Right ventricle myocardium inferior (tissue), 1 donor: ENCODE results near the gene RCL1. TPM values are rescaled to one million over a fixed set of nuclear protein-coding genes. Genes with fewer than 3 reads are reported as not detected.
"Not testable (repeated sequence)": the region's sequence is repeated elsewhere in the genome, so short reads cannot be mapped to it uniquely, and the experiment has no call there.

Experiments used
- ATAC-seq: fragments of 200-7000 bp; cut with Tn5 transposase; one replicate; pipeline ENCODE4 v1.9.1; 2020; ENCODE audit warnings: mild to moderate bottlenecking, moderate library complexity
- DNase-seq: peaks from one replicate; pipeline ENCODE4 v3.0.0; 2021; ENCODE audit errors: missing footprints
- intact Hi-C: fragments of 100-400 bp; cut with DNase I; formaldehyde crosslinking; loops from one replicate; pipeline ENCODE4 v1.11.0; 2022
- total RNA-seq: library from RNA; stranded (reverse); fragmentation: NEBNext Ultra II Directional; extraction: Animal tissue kit (Norgen Biotek cat#: 25700); gene quantifications from one replicate; pipeline ENCODE4 v1.2.1, GENCODE V29; 2021
- donor health status: DM: no; HTN: yes; CAD: no; lungs with severe emphysema.

Gene RCL1
- total RNA-seq, 1 donor from 2014 or later: 5.0 TPM

- ATAC-seq (peak; percentile 90), DNase-seq (no peak)
- intact Hi-C loops: no loop called here
Observed at GRCh38 chr9:4774209-4774608, 18.5 kb upstream of the RCL1 start.

- intact Hi-C loops, ATAC-seq, DNase-seq: not testable (repeated sequence)
Observed at GRCh38 chr9:4774958-4775357, 17.8 kb upstream of the RCL1 start.

- DNase-seq (no peak), ATAC-seq (no peak)
- intact Hi-C loops: no loop called here
Observed at GRCh38 chr9:4780651-4781050, 12.1 kb upstream of the RCL1 start.

- no peak for DNase-seq
- intact Hi-C loops: no loop called here
- ATAC-seq: no peak
Observed at GRCh38 chr9:4781408-4781807, 11.3 kb upstream of the RCL1 start.

GRCh38 chr9:4783191-4783590 lies 9.6 kb upstream of the RCL1 start:
- intact Hi-C loops, DNase-seq, ATAC-seq: not testable (repeated sequence)

- ATAC-seq (no peak), DNase-seq (no peak)
- intact Hi-C loops: no loop called here
Observed at GRCh38 chr9:4784403-4784802, 8.3 kb upstream of the RCL1 start.

GRCh38 chr9:4786599-4786998 lies 6.1 kb upstream of the RCL1 start:
- intact Hi-C loops: no loop called here
- ATAC-seq (no peak), DNase-seq (no peak)

- intact Hi-C loops: no loop called here
- DNase-seq (no peak), ATAC-seq (no peak)
Observed at GRCh38 chr9:4787876-4788275, 4.9 kb upstream of the RCL1 start.

GRCh38 chr9:4788703-4789102 lies 4.0 kb upstream of the RCL1 start:
- intact Hi-C loops: no loop called here
- DNase-seq: no peak
- no peak for ATAC-seq

- intact Hi-C loops: loop anchor here (2.0 kb wide), 1 partner anchor 193 kb away; the partner anchor contains the start of gene JAK2
- ATAC-seq: peak; percentile 37
- DNase-seq: no peak
Observed at GRCh38 chr9:4792054-4792571, 631 bp upstream of the RCL1 start.

- no peak for DNase-seq
- no peak for ATAC-seq
- intact Hi-C loops: loop anchor here (2.0 kb wide), 1 partner anchor 191 kb away; the partner anchor contains the start of gene JAK2
Observed at GRCh38 chr9:4793459-4794395, 983 bp downstream of the RCL1 start.

GRCh38 chr9:4794691-4795090 lies 1.9 kb downstream of the RCL1 start:
- ATAC-seq: no peak
- no peak for DNase-seq
- intact Hi-C loops: loop anchor here (5.0 kb wide), 1 partner anchor 32 kb away; no protein-coding TSS in a partner anchor

GRCh38 chr9:4795108-4795507 lies 2.4 kb downstream of the RCL1 start:
- not testable (repeated sequence) for DNase-seq, ATAC-seq
- intact Hi-C loops: loop anchor here (5.0 kb wide), 1 partner anchor 33 kb away; no protein-coding TSS in a partner anchor

GRCh38 chr9:4796530-4796929 lies 3.8 kb downstream of the RCL1 start:
- no peak for ATAC-seq
- intact Hi-C loops: loop anchor here (5.0 kb wide), 1 partner anchor 34 kb away; no protein-coding TSS in a partner anchor
- no peak for DNase-seq

- DNase-seq (no peak), ATAC-seq (no peak)
- intact Hi-C loops: loop anchor here (5.0 kb wide), 1 partner anchor 35 kb away; no protein-coding TSS in a partner anchor
Observed at GRCh38 chr9:4796988-4797853, 4.5 kb downstream of the RCL1 start.

- DNase-seq (no peak), ATAC-seq (no peak)
- intact Hi-C loops: loop anchor here (5.0 kb wide), 1 partner anchor 36 kb away; no protein-coding TSS in a partner anchor
Observed at GRCh38 chr9:4797854-4798150, 5.1 kb downstream of the RCL1 start.

GRCh38 chr9:4798281-4799032 lies 5.7 kb downstream of the RCL1 start:
- intact Hi-C loops: loop anchor here (5.0 kb wide), 1 partner anchor 36 kb away; no protein-coding TSS in a partner anchor
- ATAC-seq: peak; percentile 32
- no peak for DNase-seq

- DNase-seq (no peak), ATAC-seq (no peak)
- intact Hi-C loops: loop anchor here (5.0 kb wide), 1 partner anchor 37 kb away; no protein-coding TSS in a partner anchor
Observed at GRCh38 chr9:4799033-4799430, 6.3 kb downstream of the RCL1 start.
